Liver (tissue), 9 donors: ENCODE results near the gene CNIH3. TPM values are rescaled to one million over a fixed set of nuclear protein-coding genes. Genes with fewer than 3 reads are reported as not detected.

Experiments
- DNase-seq: peaks from one replicate; pipeline ENCODE4 v3.0.0-alpha.2; 2017; ENCODE audit warnings: low spot score
- H3K27ac ChIP-seq, 2 donors: one replicate each; pipeline ENCODE4 v1.7.0; 2013; ENCODE audit warnings: inconsistent platforms in 2 of 2, low read length in 2 of 2, control low read depth in 1 of 2, low read depth in 1 of 2, mild to moderate bottlenecking in 1 of 2
- H3K27me3 ChIP-seq, 4 donors: one replicate each; pipeline versions ENCODE4 v1.6.1 to v1.7.0; 2013; ENCODE audit warnings: low read length in 3 of 4, inconsistent platforms in 1 of 4, mild to moderate bottlenecking in 1 of 4, moderate library complexity in 1 of 4; ENCODE audit not compliant: control insufficient read depth in 4 of 4, insufficient read depth in 4 of 4
- H3K36me3 ChIP-seq, 4 donors: one replicate each; pipeline versions ENCODE4 v1.6.1 to v1.7.0; 2013; ENCODE audit warnings: low read length in 3 of 4, mild to moderate bottlenecking in 3 of 4, low read depth in 1 of 4, moderate library complexity in 1 of 4; ENCODE audit not compliant: control insufficient read depth in 4 of 4, insufficient read depth in 3 of 4
- H3K4me1 ChIP-seq, 4 donors: one replicate each; pipeline versions ENCODE4 v1.6.1 to v1.7.0; 2013; ENCODE audit warnings: low read length in 3 of 4, mild to moderate bottlenecking in 3 of 4, moderate library complexity in 1 of 4; ENCODE audit not compliant: control insufficient read depth in 4 of 4, insufficient read depth in 4 of 4
- H3K4me3 ChIP-seq, 3 donors: one replicate each; pipeline versions ENCODE4 v1.6.1 to v1.7.0; 2013; ENCODE audit warnings: low read length in 3 of 3, control low read depth in 1 of 3, low read depth in 1 of 3, mild to moderate bottlenecking in 1 of 3
- H3K9ac ChIP-seq, 2 donors: one replicate each; pipeline ENCODE4 v1.7.0; 2013; ENCODE audit warnings: low read length in 2 of 2, mild to moderate bottlenecking in 2 of 2, moderate library complexity in 2 of 2, control low read depth in 1 of 2, low read depth in 1 of 2
- H3K9me3 ChIP-seq, 4 donors: one replicate each; pipeline versions ENCODE4 v1.6.1 to v1.7.0; 2013; ENCODE audit warnings: low read length in 3 of 4; ENCODE audit not compliant: control insufficient read depth in 4 of 4
- EGR1 ChIP-seq, 2 donors: IDR thresholded peaks; 2 replicates each; pipeline ENCODE4 v1.6.1; 2016 to 2018; ENCODE audit warnings: antibody characterized with exemption in 2 of 2, low read depth in 2 of 2
- FOXA2 ChIP-seq: IDR thresholded peaks from 2 replicates; pipeline ENCODE4 v1.6.1; 2016; ENCODE audit warnings: antibody characterized with exemption
- GABPA ChIP-seq, 2 donors: IDR thresholded peaks in 1 of 2; conservative IDR thresholded peaks in 1 of 2; 2 replicates each; pipeline ENCODE4 v1.6.1; 2016; ENCODE audit warnings: antibody characterized with exemption in 2 of 2, mild to moderate bottlenecking in 1 of 2, moderate library complexity in 1 of 2
- HNF4A ChIP-seq, 2 donors: conservative IDR thresholded peaks; 2 replicates each; pipeline ENCODE4 v1.6.1; 2016; ENCODE audit warnings: antibody characterized with exemption in 2 of 2, mild to moderate bottlenecking in 2 of 2
- HNF4G ChIP-seq: IDR thresholded peaks from 2 replicates; pipeline ENCODE4 v1.6.1; 2016; ENCODE audit warnings: antibody characterized with exemption
- JUND ChIP-seq, 2 donors: IDR thresholded peaks; 2 replicates each; pipeline ENCODE4 v1.6.1; 2016; ENCODE audit warnings: antibody characterized with exemption in 2 of 2
- NR2F2 ChIP-seq: IDR thresholded peaks from 2 replicates; pipeline ENCODE4 v1.6.1; 2016; ENCODE audit warnings: antibody characterized with exemption
- RAD21 ChIP-seq, 2 donors: IDR thresholded peaks; 2 replicates each; pipeline ENCODE4 v1.6.1; 2016; ENCODE audit warnings: antibody characterized with exemption in 2 of 2, mild to moderate bottlenecking in 2 of 2
- RXRA ChIP-seq, 2 donors: IDR thresholded peaks; 2 replicates each; pipeline ENCODE4 v1.6.1; 2017 to 2018; ENCODE audit warnings: antibody characterized with exemption in 2 of 2, mild to moderate bottlenecking in 1 of 2
- YY1 ChIP-seq: IDR thresholded peaks from 2 replicates; pipeline ENCODE4 v1.6.1; 2016; ENCODE audit warnings: antibody characterized with exemption, mild to moderate bottlenecking
- ZBTB33 ChIP-seq: IDR thresholded peaks from 2 replicates; pipeline ENCODE4 v1.6.1; 2016; ENCODE audit warnings: antibody characterized with exemption
- WGBS: extraction: QIAGEN DNeasy Blood & Tissue Kit; methylation state at CpG from one replicate; pipeline ENCODE4 v1.1.7; 2013; 5-methylcytosine and 5-hydroxymethylcytosine counted together
- polyA plus RNA-seq, 2 donors: library from polyadenylated mRNA; stranded (reverse) in 1 of 2; unstranded in 1 of 2; fragments of 200-250 nt in 1 of 2; fragments of >200 nt in 1 of 2; fragmentation: Nextera tagmentation in 1 of 2; extraction: Ambion mirVana in 1 of 2; gene quantifications; one replicate each; pipeline versions ENCODE4 v1.2.1 to v1.2.3, GENCODE V29; 2013 to 2015
- total RNA-seq, 2 donors: library from RNA; depleted of rRNA; stranded (reverse); fragments of >200 nt; gene quantifications; one replicate each; pipeline ENCODE4 v1.2.3, GENCODE V29; 2014
- TF ChIP-seq, protein P1 (sequence below): IDR thresholded peaks from 2 replicates; pipeline ENCODE4 v1.6.1; 2016; ENCODE audit warnings: antibody characterized with exemption, mild to moderate bottlenecking
- TF ChIP-seq, protein P2 (sequence below): IDR thresholded peaks from 2 replicates; pipeline ENCODE4 v1.6.1; 2016; ENCODE audit warnings: antibody characterized with exemption
- donor health status: healthy.
- donor health status: healthy.
- donor health status: healthy.
- donor health status: healthy.
- donor health status: healthy.

Gene CNIH3
- total and polyA plus RNA-seq, 4 donors, result 0.39 to 1.0 (median 0.93) TPM

DNA sequence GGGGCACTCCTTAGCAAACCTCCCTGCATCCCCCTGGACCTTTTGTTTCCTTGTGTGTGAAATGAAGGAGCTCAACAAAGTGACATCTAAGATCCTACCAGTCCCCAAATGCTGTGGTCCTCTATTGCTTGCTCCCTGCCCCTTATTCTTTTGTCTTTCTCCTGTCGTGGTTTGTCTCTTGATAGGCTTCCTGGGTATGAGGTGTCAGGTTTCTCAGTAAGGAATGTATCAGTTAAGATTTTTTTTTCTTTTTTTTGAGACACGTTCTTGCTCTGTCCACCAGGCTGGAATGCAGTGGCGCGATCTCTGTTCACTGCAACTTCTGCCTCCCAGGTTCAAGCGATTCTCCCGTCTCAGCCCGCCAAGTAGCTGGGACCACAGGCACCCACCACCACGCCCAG is 16.8 kb downstream of the CNIH3 start:
- Histone ChIP-seq H3K9me3 (no peaks in the 10 kb centered on the region), H3K27ac (no peak overlapping the region), H3K27me3 (no peaks in the 10 kb centered on the region), H3K9ac (no peak overlapping the region), H3K4me1 (no peaks in the 10 kb centered on the region), H3K4me3 (no peak overlapping the region), H3K36me3 (no peaks in the 10 kb centered on the region)
- 82% methylated on average over 8 of the region's 8 CpGs for WGBS
- DNase-seq, result no peak
- no peak for TF ChIP-seq HNF4A (conservative IDR thresholded peaks at IDR 0.05)

- H3K9ac ChIP-seq, result no peak overlapping the region
- no peak for DNase-seq
These were observed 19.2 kb downstream of the CNIH3 start for GRCh38 chr1:224635356-224635755.

DNA sequence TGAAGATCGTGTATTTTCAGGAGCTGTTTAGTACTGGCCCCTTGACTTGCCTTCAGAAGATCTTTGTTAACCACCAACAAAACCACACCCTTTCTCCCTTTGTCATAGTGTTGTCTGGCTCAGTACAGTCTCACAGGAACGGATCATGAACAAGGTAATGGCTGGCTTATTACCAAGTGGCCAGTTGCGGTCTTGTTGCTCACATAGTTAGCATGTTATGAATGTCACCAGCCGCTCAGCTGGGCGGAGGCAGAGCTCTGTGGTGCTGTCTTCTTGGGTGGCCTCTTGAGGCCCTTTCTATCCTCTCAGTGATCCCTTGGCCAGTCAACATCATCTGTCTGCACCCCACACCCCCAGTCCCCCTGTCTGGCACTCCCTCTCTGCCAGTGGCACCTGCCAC is 21.4 kb downstream of the CNIH3 start:
- H3K27me3 ChIP-seq, result no peaks in the 10 kb centered on the region
- H3K9me3 ChIP-seq, result no peaks in the 10 kb centered on the region
- TF ChIP-seq FOXA2 (no peak), GABPA (IDR thresholded peaks at IDR 0.05 in 1 of 2, conservative IDR thresholded peaks at IDR 0.05 in 1 of 2) (no peak), RXRA (IDR thresholded peaks at IDR 0.05) (no peak), RAD21 (IDR thresholded peaks at IDR 0.05) (no peak), HNF4G (no peak), NR2F2 (no peak), YY1 (no peak), EGR1 (IDR thresholded peaks at IDR 0.05; ENCODE audit: low read depth in 2 of 2) (no peak), ZBTB33 (no peak), JUND (IDR thresholded peaks at IDR 0.05) (no peak)
- TF ChIP-seq, protein P1, sequence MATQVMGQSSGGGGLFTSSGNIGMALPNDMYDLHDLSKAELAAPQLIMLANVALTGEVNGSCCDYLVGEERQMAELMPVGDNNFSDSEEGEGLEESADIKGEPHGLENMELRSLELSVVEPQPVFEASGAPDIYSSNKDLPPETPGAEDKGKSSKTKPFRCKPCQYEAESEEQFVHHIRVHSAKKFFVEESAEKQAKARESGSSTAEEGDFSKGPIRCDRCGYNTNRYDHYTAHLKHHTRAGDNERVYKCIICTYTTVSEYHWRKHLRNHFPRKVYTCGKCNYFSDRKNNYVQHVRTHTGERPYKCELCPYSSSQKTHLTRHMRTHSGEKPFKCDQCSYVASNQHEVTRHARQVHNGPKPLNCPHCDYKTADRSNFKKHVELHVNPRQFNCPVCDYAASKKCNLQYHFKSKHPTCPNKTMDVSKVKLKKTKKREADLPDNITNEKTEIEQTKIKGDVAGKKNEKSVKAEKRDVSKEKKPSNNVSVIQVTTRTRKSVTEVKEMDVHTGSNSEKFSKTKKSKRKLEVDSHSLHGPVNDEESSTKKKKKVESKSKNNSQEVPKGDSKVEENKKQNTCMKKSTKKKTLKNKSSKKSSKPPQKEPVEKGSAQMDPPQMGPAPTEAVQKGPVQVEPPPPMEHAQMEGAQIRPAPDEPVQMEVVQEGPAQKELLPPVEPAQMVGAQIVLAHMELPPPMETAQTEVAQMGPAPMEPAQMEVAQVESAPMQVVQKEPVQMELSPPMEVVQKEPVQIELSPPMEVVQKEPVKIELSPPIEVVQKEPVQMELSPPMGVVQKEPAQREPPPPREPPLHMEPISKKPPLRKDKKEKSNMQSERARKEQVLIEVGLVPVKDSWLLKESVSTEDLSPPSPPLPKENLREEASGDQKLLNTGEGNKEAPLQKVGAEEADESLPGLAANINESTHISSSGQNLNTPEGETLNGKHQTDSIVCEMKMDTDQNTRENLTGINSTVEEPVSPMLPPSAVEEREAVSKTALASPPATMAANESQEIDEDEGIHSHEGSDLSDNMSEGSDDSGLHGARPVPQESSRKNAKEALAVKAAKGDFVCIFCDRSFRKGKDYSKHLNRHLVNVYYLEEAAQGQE, result no peak
- no peaks in the 10 kb centered on the region for H3K4me1 ChIP-seq
- no peak overlapping the region for H3K4me3 ChIP-seq
- DNase-seq, result no peak
- no peaks in the 10 kb centered on the region for H3K36me3 ChIP-seq
- 91% methylated on average over 5 of the region's 5 CpGs for WGBS
- H3K27ac ChIP-seq, result no peak overlapping the region
- no peak overlapping the region for H3K9ac ChIP-seq

More at GRCh38 chr1:224635356-224635755, 19.2 kb downstream of the CNIH3 start:
- Histone ChIP-seq H3K36me3 (no peaks in the 10 kb centered on the region), H3K27ac (no peak overlapping the region), H3K4me1 (no peaks in the 10 kb centered on the region), H3K27me3 (no peaks in the 10 kb centered on the region), H3K4me3 (no peak overlapping the region), H3K9me3 (no peaks in the 10 kb centered on the region)
- TF ChIP-seq NR2F2 (no peak), YY1 (no peak), ZBTB33 (no peak), HNF4G (no peak), GABPA (IDR thresholded peaks at IDR 0.05 in 1 of 2, conservative IDR thresholded peaks at IDR 0.05 in 1 of 2) (no peak), RAD21 (IDR thresholded peaks at IDR 0.05) (no peak), EGR1 (IDR thresholded peaks at IDR 0.05; ENCODE audit: low read depth in 2 of 2) (no peak)
- TF ChIP-seq, protein P2, sequence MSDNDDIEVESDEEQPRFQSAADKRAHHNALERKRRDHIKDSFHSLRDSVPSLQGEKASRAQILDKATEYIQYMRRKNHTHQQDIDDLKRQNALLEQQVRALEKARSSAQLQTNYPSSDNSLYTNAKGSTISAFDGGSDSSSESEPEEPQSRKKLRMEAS, result no peak
- 81% methylated on average over 5 of the region's 5 CpGs for WGBS
